Inferior parietal cortex (tissue), 1 donor: ENCODE data around the gene TSC22D1.

Experiments
- DNase-seq: peaks from one replicate; pipeline ENCODE4 v3.0.0-alpha.2; 2016; ENCODE audit errors: extremely low spot score

Gene TSC22D1

DNA sequence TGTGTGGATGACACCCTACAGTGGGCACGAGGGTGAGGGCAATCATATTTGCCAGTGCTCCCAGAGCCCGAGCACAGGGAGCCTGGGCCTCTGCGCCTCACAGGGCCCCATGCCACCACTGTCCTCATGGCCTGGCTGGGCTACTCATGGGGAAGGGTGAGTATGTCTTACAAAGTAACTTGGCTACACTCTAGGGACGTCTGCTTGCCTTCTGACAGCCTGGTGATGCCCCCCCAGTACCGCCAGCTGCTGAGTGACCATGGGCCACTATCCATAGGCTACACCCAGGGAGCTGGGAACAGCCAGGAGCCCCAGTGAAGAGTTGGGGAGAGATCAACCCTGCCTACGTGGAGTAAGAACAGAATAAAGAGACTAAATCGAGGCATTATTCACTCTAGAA lies 123.7 kb downstream of the TSC22D1 start:
- DNase-seq, result no peak

DNA sequence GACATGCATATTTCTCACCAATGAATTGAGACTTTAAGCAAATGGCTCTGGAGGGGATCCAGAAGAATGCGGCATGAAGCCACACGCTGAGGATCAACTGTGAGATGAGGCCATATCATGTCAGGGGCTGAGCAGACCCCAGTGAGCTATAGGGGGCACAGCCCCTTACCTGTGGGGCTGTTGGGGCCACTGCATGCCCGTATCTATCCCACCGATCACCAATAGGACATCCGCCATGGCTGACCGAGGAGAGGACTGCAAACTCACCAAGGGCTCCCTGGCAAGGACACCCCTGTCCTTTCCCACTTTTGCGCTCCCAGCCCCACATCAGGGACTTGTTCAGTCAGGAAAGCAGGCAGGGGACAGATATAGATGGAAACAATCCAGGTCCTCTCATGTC lies 124.5 kb downstream of the TSC22D1 start:
- no peak for DNase-seq

DNA sequence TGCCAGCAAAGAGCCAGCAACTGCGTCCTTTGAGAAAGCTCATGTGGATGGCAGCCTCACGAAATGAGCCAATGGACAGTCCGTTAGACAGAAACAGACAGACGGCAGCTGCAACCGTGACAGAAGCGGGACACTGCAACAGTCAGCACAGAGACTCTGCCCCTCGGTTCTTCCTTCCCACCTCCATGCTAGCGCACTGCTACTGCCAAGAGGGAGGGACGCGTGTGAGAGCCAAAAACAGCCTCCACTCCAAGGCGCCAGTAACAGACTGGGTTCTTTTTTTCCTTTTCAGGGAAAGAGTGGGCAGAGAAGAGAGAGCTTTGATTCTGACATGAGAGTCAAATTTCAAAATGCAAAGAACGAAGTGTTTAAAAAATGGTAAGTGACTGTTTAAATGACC lies 125.0 kb downstream of the TSC22D1 start:
- no peak for DNase-seq

DNA sequence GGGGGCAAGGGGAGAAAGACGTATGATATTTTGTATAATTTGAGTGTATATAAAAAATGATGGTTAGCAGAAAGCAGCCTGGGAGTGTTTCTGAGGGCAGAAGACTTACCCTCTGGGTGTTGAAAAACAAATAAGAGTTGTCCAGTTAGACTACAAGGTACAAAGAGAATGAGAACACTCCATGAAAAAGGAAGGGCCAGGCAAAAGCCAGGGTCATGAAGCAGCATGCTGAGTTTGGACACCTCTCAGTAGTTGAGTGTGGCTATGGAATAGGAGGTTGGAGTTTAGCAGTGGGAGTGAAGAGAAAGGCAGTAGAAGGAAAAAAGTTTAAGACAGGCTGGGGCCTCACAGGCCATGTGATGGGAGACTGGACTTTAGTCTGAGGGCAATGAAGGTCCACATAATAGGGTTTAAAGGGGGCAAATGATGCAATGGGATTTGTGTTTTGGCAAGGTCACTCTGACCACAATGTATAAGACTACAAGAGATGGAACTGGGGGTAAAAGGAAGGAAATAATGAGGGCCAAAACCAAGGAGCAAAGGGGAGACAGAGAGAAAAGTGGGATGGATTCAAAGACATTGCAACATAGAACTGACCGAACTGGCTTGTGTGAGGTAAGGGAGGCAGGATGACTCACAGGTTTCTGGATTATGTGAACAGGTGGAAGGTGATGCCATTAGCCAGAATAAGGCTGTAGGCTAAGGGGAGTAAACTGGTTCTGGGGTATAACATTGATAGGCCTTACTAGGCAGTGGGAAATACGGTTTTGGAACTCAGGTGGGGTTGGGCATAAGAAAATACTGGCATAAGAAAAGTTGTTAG lies 125.9 kb downstream of the TSC22D1 start:
- DNase-seq, result no peak

DNA sequence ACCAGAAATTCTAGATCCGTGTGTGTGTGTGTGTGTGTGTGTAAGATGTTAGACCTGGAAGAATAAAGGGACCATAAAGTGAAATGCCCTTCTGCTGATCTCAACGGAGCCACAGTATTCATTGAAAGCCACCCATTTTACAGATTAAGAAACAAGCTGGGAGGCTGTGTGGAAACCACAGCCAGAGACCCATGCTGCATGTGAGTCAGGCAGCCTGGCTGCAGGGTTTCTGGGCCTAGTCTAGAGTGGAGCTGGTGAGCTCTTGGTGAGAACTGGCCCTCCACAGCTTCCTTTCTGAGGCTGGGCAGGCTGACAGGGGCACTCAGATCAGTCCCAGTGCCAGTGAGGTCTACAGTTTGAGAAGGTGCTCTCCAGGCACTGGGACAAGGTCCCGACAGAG lies 127.3 kb downstream of the TSC22D1 start:
- DNase-seq, result no peak

DNA sequence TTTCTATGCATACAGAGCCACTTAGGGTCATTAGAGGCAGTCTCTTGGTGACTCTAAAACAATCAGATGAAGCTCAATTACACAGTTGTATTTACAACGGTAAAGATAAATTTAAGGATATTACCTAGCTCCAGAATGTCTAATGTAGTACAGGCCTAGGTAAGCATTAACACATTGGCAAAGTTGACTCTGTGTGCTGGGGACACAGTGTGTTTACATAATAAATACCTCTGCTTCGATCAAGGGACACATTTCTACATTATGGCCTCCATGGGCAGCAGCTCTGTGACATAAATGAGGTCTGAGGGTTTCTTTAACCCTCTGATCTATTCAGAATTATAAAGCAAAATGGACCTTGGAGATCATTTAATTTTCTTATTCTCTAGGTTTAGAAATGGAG lies 127.8 kb downstream of the TSC22D1 start:
- no peak for DNase-seq

DNA sequence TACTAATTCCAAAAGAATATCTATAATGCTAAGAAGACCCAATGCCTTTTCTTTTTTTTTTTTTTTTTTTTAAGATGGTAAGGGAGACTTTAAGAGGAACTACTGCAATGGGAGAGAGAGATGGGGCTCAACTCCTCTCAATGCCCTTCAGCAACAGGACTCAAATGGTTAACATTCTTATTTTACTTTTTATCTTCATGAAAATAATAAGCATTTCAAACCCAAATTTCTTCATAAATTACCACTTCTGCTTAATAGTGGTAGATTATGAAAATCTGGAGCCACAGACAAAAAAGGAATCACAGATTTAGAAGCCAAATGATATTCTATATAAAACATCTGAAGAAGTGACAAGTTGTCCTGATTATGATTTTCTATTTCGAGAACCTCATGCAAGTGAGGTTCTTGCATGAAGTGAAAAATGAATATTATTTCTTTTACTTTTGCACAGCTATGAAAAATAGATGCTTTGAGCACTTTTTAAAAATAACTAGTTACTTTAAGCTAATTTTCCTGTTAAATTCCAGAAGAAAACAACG lies 128.3 kb downstream of the TSC22D1 start:
- no peak for DNase-seq

DNA sequence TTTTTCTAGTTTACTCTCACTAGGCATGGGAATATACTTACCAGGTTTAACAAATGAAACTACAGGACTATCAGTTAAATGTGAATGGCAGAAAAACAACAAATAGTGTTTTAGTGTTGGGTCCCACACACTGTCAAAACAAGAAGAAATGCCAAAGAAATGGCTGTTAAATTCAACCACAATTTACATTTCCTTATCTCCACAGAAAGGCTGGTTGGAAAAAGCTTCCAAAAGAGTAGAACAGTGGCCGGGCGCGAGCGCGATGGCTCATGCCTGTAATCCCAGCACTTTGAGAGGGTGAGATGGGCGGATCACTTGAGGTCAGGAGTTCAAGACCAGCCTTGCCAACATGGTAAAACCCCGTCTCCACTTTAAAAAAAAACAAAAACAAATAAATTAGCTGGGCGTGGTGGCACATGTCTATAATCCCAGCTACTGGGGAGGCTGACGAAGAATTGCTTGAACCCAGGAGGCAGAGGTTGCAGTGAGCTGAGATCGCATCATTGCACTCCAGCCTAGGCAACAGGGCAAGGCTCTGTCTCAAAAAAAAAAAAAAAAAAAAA lies 136.0 kb downstream of the TSC22D1 start:
- DNase-seq, result no peak

DNA sequence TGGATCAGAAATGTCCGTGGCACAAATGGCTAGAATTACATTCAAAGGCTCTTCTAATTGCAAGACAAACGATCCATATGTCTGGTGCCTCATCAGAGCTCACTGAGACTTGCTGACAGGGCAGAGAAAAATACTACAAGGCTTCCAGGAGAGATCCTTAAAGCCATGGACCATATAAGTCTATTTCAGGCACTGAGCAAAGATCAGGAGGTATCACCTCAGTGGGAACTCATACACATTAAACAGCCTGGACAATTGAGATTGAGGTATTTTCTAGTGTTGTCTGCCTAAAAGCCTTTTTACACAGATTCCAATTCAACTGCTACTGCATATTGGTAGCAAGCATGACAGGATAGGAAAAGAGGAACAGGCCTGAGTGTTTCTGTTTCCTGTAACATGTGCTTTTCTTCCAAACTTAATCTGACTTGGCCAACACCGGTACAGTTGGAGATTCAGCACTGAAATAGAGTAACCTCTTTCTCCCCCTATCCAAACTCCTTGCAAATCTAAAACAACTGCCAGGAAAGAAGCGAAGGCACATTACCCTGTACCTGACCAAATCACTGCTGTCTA lies 136.6 kb downstream of the TSC22D1 start:
- DNase-seq, result no peak

DNA sequence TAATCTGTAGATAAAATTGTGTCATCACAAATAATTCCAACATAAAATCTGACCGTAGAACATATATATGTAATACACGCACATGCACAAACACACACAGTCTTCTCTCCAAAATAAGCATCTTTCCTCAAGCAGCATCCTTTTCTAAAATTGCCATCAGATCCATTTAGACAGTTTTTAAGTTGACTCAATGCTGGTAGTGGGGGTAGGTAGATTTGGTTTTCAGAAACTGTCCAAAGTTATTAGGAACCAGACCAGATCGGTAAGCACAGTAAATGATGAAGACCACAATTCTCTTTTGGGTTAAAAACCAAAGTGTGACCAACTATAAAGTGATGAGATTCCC lies 137.9 kb downstream of the TSC22D1 start:
- DNase-seq, result no peak

DNA sequence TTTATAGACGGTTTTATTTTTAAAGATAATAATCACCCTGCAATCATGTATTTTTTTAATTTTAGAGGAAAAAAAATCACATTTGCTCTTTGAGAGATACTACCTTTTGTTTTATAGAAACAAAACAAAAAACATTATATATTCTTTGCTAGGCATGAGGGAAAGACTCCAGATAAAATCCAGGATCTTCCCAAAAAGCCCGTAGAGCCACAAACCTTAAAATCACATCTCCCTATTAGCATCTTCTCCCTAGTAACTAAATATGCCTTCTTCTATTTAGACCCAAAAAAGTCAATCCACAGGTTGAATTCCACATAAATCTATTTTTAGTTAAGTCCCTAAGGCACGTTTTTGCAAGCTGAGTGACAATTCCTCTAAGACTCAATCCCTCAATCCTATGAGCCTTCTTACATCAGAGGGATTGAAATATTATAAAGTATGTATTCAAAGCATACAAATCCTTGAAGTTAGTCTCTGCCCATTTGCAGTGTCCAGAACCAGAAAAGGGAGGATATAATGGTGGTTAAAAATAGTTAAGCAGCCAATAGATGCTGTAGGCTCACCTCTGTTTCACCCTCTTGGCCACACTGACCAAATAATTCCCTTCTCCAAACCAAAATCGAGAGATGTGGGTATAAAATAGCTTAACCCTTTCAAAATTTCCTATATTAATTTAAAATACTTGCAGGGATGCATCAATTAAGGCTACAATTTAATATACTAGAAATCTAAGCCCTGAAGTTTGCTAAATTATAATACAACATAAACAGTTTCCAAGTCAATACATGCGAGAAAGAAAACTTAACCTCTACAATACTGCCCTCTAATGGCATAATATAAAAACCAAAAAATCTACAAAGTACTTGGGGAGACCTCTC lies 138.5 kb downstream of the TSC22D1 start:
- DNase-seq, result peak; percentile 87

DNA sequence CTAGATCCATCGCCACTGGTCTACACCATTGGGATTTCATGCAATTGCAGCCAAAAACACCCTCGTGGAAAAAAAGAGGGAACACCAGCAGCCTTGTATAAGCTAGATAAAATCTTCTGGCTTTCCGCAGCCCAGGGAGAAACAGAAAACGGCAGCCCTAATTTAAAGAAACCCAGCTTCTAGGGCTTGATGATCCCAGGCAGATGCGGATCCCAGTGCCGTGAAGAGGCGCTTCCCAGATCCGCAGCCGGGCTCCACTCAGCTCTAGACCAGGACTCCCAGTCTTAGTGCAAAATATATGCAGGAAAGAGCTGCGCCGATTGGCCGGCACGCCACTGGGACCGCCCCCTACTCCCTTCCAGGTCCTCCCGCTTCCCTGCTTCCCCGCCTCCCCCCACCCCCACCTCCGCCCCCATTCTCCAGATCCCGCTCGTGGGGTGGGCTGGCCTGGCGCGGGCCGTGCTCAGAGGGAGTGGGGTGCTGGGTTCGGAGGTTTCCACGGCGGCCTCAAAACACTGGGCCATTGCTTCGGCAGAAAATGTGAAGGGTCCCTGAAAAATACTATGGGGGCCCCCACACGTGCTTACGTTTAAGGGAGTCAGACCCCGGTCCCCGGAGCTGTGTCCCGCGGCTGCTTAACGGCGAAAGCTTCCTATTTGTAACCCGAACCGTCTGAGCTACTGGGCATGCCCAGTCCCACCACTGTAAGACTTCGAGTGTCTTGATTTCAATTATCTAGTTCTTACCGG lies 139.4 kb downstream of the TSC22D1 start:
- DNase-seq, result peak; percentile 92

DNA sequence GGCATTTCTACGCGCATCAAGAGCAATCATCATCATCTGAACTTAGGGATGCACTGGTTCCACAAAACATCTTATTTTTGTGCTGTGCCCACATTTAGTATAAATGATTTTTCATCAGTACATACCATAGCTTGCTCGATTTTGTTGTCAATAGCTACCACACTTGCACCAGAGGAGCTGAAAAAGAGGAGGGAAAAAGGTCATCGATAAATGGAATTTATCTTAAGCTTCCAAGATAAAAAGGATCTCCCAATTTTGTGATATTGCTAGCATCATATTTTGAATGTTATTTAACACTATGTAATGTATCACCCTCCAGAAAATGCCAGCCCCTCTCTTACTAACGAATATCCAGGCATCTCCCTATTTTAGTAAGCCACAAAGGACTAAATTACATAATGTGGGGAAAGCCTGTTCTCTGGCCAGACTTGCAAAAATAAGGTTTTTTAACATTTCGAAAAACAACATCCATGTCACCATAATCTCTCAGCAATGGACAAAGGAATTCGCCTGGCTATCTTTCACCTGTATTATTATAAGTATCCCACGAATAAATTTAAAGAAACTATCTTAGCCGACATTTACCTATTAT lies 140.1 kb downstream of the TSC22D1 start:
- no peak for DNase-seq

DNA sequence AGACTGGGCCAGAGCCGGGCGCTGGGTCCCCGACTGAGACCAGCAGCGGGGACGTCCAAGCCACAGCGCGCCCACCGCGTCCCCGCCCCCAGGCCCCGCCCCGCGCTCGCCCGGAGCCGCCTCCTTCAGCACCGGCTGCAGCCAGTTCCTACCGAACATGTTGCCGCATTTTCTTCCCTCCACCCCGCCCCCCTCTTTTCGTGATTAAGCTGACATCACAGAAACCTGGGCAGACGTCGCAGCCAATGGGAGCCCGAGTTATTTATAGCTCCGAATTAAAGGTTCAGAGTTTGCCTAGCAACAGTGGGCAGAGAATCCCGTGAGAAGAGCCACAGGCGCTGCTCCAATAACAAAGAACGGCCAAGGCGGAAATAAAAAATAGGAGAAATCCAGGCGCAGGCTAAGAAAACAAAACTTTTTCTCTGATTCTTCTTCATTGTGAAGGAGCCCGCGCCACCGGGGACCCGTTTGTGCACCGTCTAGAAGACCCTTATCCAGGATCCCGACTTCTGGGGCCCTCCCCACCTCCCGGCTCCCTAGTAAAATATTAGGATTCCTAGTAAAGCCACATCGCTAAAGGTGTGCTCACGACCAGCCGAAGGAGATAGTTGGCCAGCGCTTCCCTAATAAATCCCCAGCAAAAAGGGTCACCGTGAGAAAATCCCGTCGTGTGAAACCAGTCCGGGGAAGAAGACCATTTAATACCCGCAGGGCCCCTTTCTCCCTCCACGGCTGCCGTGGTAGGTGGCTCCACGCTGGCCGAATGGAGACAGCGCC lies 140.8 kb downstream of the TSC22D1 start:
- peak; percentile 94 for DNase-seq

DNA sequence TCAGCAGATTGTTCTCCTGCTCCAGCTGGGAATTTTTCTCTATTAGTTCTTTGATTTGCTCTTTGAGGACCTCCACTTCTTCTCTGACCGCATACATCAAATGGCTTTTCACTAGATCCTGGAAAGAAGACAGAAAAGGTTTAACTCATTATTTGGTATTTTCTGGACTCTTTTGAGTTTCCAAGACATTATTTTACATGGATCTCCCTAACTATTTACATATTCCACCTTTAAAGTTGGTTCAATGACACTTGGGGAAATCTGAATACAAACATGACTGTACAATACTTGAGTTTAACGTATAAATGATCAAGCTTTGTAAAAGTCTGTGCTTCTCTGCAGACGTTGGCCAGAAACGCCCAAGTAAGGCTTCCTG lies 141.4 kb downstream of the TSC22D1 start:
- DNase-seq, result no peak

DNA sequence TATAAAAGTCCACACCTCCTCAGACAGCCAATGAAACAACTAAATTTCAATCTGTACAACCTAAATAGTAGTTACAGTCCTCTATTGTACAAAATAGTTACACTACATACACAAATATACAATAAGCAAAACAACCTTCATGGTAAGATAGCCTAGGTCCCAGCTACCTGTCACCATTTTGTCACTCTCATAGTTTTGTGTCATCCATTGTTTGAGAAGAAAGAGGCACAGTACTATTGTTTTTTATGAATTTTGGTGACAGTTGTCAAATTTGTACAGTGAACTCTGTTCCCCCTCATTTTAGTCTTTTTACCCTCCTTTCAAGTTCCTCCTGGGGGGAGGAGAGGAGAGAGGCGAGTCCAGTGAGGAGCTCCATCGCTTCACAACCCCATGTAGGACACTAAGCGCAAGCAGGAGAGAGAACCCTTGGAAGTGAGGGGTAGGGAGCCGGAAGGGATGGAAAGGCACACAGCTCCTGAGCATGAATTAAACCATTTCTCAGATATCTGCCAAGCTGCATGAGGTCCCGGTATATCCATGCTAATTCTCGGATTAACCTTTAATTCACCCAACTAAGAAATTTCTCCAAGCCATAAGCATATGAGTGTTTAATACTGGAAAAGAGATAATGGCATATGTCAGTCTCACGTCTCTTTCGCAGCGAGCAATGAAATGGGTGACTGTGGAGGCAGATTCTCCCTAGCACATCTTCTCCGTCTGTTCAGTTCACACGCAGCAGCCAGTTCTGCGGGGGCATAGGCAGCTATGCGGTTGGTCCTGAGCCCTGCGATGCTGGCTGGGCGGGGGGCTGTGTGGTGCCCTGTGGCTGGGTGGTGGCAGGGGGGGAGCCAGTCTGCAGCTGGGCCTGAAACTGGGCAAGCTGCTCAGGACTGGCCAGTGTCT lies 142.0 kb downstream of the TSC22D1 start:
- no peak for DNase-seq

DNA sequence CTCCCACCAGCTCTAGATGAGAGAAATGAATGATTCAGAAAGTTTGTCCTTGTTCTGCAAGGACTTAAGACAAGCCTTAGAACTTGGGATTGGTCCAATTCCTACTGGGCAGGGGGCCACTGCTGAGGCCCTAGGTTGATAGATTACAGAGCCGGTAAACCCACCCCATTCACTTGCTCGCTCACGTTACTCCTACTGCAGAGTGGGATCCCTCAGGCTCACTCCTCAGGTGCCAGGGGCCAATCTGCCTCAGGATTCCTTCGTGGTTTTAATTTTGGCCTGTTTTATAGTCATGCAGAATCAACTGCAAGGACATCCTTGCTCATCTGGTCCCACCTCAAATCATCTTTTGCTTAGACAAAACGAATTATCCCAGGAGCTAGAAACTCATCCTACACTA lies 143.5 kb downstream of the TSC22D1 start:
- no peak for DNase-seq

DNA sequence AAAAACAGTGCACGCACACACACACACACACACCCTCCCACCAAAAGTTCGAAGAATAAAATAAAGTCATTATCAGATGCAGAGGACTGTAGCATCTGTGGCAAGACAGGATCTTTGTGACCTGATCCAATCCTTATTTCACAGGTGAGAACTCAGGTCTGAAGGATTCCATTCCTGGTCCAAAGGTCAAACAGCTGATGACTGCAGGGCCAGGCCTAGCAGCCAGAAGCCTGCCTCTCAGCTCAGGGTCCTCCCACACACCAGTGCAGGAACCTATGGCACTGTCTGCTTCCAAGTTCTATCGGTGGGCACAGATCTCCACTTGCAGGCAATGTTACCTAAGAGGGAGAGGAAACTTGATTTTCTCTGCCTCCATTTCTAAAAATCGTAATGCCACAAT lies 145.0 kb downstream of the TSC22D1 start:
- no peak for DNase-seq

DNA sequence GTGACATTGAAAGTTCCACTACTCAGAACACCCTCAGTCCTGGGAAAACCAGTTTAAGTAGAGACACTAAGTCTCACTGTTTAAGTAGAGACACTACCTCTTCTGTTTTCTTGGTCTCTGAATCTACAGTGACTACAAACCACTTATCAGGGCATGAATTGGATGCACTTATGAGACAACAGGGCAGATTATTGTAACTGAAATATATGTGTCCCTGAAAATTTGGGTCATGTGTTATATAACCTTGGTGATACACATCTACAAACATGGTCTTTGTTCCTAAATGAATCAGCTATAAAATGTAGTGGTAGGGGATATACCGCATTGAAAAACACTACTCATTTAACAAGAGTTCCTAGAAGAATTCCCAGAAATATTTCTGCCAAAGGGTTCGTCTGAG lies 146.8 kb downstream of the TSC22D1 start:
- no peak for DNase-seq
